Activated CD8-positive, alpha-beta memory T cell treated with anti-CD3 and anti-CD28 coated beads, Interleukin-2, amount 50 U/mL, for 4 hours (primary cell): ENCODE data around the gene ELP1.
A peak's percentile ranks its signal among the peaks of the same experiment; 100 is the strongest.
"Not testable (repeated sequence)": the region's sequence is repeated elsewhere in the genome, so short reads cannot be mapped to it uniquely, and the experiment has no call there.

Experiments used
- DNase-seq: peaks from one replicate; pipeline ENCODE4 v3.0.0-alpha.2; 2020

Gene ELP1

DNA sequence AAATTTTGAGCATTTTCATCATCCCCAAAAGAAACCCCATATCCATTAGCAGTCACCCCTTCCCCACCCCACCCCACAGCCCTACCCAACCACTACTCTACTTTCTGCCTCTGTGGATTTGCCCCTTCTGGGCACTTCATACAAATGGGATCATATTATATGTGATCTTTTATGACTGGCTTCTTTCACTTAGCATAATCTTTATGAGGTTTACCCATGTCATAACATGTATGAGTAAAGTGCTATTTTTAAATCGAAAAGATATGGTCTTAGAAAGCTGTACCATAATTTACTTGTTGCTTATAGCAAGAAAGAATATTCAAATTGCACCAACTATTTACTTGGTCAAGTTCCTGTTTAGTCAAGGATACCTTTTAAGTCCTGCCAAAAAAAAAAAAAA, 12.7 kb downstream of the ELP1 start:
- DNase-seq, result no peak

DNA sequence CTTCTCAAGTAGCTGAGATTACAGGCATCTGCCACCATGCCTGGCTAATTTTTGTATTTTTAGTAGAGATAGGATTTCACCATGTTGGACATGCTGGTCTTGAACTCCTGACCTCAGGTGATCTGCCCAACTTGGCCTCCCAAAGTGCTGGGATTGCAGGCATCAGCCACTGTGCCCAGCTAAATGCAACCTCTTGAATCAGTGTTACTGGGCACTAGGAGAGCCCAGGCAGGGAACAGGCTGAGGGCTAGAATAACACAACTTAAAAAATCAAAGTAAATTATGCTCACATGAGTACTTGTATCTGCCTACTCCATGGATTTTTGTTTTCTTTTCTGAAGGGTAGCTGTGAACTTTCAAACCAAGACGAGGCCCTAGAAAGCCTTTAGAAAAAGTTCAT, 13.5 kb downstream of the ELP1 start:
- not testable (repeated sequence) for DNase-seq

DNA sequence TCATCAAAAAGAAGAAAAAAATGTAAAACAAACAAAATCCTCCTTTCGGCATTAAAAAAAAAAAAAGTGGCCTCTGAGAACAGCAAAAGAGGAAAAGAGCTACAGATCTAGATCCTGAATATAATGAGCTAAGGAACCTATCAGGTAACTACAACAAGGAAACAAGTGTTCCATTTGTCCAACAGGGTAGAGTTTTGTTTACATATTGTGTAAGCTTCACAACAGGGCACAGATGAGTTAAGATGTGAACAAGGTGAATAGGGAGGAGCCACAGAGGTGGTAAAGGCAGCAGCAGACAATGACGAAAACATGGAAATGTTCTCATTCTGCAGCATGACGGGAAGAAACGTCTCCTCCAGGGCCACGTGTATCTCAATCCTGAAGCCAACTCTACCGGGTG, 14.4 kb downstream of the ELP1 start:
- DNase-seq, result no peak

DNA sequence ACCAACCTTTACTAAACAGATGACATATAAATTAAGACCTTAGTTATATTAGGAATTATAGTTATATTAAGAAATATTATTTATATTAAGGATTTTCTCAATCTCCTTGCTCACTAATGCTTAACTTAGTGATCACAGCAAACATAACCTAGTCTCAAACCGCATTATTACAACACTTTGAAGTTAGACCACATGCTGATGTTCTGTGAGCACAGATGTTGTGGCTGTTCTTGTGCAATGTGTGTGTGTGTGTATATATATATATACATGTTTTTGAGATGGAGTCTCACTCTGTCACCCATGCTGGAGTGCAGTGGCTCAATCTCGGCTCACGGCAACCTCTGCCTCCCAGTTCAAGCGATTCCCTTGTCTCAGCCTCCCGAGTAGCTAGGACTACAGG, 20.5 kb downstream of the ELP1 start:
- DNase-seq, result no peak

DNA sequence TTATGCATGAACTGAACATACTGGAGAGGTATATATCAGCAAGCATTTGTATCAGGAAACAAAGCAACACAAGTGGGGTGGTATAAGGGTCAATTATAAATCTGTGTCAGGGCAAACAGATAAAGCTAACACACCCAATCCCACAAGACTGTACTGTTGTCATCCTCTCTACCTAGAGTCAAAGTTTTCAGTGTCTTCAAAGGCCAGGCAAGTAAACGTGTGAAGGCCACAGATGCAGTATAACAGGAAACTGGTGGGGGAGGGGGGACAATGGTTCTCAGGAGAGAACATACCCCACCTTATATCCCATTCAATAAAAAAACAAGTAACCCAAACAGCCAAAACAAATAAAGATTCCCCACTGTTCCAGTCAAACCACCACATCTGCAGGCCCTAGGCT, 22.1 kb downstream of the ELP1 start:
- DNase-seq, result no peak

DNA sequence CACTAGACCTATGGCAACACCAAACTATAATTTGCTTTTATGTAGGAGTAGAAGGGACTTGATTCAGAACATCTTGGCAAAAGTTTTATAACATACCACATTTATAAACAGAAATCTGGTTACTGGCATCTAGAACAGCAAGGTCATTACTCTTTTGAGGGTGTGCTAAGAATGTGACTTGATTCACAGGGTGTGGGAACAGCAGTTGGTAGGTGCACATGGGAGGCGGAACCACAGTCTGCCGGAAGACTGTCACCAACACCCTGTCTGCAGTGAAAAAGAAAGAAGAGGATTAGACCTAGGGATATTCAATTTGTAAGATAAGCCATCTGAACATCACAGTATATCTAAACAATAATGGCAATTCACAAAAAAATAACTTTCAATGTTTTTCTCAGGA, 23.0 kb downstream of the ELP1 start:
- no peak for DNase-seq

DNA sequence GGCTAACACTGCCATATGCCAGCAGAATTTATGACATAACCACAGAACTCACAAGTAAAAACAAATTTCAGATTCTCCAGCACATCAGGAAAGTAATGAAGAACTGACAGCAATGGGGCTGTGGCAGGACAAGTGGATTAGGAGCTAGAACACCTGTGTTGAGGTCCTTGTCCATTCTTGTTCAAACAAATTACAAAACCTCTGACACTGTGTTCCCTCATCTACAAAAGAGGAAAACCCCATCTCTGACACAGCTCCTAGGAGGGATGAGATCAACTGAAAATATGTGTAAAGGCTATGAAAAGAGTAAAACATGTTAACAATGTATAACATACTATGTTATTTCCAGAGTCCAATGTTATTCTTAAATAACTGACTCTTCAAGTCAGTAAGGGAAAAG, 23.5 kb downstream of the ELP1 start:
- DNase-seq, result no peak

DNA sequence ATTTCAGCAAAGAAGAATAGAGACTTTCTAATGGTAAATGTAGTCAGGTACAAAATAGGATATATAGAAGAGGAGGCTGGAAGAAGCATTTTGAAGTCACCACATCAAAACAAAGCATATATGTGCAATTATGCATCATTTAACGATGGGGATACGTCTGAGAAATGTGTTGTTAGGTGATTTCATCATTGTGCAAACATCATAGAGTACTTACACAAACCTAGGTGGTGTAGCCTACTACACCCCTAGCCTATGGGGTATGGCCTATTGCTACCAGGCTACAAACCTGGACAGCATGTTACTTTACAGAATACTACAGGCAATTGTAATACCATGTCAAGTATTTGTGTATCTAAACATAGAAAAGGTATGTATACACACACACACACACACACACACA, 28.4 kb downstream of the ELP1 start:
- no peak for DNase-seq

DNA sequence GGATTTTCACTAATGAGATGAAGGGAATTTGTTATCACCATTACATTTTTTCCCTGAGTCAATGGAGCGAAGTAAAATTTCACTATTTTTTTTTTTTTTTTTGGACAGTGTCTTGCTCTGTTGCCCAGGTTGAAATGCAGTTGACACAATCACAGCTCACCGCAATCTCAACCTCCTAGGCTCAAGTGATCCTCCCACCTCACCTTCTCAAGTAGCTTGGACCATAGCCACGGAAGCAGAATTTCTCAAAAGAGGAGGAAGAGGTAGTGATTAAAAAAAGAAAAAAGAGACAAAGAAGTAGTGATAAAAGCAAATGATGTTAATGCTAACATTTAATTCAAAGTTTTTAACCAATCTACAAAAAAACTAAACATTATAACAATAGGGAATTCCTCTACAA, 29.8 kb downstream of the ELP1 start:
- DNase-seq, result no peak

DNA sequence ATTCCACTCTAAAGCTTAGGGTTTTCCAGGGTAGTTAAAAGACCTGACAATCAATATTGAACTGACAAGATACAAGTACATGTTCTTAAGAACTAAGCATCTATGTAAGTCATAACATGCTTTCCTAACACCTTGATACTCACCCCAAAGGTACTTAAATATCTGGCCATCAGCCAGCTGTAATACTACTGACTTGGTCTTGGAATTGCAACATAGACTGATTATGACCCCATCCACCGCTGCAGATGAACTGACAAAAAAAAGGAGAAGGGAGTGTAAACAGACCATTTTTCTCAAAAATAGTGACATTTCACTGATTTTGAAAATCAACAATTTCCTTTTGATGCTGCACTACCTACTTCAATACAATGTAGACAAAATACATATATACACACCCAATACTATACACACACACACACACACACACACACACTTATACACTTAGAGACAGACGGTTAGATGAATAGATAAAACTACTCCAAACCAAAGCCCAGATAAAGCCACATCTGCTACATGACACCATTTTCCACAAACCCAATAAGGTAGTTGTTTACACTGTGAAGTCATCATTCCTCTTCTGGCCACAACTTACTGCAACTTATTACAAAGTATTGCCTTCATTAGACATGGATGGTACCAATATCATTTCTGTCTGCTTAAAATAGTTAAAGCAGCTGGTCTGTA, 30.4 kb downstream of the ELP1 start:
- DNase-seq, result no peak

DNA sequence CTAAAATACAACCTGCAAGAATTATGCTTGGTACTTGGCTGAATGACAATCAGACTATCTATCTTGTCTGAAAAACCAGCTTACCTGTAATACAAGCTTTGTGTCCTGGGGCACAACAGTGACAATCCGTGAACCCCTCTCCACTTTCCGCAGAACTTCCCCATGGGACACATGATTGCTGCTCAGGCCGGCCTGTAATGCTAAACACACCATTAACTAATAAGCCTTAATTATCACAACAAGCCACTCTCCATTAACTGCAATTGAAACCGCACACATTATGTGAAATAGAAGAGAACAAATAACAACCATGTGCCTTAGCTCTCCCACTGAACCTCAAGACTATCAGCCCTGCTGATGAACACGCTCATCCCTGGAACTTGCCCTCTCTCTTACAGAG, 33.7 kb downstream of the ELP1 start:
- no peak for DNase-seq

DNA sequence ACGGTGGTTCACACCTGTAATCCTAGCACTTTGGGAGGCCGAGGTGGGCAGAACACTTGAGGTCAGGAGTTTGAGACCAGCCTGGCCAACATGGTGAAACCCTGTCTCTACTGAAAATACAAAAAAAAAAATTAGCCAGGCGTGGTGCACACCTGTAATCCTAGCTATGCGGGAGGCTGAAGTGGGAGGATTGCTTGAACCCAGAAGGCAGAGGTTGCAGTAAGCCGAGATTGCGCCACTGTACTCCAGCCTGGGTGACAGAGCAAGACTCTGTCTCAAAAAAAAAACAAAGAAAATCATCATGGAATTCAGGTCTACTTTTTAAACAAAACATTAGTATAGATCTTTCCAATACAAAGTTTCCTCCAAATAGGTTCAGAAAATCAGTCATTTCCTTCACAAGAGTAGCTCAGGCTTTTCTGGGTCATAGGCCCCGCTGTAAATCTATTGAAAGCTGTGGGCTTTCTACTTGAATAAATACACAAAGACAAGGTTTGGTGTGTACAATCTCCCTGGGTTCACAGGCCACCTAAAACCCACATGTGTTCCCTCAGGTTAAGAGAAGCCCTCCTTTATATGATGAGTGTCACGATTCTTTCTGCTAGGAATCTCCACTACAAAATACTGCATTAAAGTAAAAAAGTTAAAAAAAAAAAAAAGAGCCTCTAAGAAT, 34.8 kb downstream of the ELP1 start:
- DNase-seq, result not testable (repeated sequence)

DNA sequence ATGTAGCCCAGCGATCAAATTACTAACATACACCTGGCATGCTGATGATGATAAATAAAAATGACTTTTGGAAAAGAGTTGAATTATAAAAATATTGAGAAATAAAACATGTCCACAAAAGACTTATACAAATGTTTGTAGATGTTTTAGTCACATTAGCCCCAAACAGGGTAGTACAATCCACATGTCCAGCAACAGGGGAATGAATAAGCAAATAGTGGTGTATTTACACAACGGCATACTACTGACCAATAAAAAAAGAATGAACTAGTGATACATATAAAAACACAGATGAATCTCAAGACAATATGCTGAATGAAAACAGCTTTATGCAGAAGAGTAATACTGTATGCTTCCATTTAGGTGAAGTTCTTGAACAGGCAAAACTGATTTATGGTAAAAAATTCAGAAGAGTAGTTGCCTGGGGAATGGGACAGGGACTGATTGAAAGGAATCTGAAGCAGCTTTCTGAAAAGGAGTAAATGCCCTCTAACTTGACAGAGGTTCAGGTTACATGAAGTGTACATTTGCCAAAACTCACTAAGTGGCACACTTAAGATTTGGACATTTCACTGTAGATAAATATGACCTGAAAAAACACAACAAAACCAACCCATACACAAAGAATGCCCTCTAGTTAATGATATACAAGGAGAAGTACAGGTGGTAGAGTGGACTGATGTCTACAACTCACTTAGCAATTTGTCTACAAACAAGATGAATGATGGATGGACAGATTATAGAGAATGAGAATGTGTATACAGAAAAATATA, 36.4 kb downstream of the ELP1 start:
- DNase-seq, result no peak

DNA sequence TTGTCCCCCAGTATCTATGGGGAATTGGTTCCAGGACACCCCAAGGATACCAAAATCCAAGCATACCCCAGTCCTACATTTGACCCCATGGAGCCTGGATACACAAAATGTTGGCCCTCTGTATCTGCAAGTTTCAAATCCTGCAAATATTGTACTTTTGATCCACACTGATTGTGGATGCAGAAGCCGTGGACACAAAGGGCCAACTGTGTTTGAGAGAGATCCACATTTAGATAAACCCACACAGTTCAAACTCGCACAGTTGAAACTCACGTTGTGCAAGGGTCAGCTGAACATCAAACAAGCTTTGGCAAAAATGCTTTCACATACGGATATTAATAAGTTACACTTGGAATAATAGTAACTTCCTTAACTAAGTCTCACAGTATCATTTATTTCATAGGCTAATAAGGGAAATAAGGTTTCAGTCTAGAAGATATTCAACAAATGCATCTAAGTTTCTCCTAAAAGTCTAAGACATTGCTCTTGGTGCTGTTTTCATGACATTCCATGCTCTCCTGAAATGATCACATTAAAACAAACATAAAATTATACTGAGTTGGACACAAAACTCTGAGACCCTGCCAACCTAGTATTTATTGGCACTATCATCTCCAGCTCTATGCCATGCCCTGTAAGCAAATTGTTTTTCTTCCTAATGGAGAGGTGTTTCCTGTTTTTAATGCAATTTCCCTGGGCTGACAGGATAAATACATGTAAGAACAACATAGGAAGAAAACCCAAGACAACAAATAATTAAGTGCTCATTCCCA, 39.5 kb downstream of the ELP1 start:
- no peak for DNase-seq

DNA sequence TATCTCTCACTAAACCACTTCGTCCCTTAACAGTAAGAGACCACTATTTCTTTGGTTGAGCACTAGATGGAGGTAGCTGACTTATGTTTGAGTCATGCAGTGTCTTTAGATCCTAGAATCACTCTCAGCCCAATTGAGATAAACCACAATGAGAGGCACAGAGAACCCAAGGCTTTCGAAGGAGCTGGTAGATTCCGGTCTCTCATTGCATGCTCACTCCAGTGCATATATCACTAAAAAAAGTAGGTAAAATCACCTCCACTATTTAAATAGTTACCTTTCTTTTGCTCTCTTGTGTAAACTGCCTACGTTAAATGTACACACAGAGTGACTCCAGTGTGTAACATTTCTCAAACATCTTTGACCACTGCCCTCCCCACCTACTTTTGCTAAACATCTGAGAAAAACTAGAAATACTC, 44.3 kb downstream of the ELP1 start:
- DNase-seq, result no peak

DNA sequence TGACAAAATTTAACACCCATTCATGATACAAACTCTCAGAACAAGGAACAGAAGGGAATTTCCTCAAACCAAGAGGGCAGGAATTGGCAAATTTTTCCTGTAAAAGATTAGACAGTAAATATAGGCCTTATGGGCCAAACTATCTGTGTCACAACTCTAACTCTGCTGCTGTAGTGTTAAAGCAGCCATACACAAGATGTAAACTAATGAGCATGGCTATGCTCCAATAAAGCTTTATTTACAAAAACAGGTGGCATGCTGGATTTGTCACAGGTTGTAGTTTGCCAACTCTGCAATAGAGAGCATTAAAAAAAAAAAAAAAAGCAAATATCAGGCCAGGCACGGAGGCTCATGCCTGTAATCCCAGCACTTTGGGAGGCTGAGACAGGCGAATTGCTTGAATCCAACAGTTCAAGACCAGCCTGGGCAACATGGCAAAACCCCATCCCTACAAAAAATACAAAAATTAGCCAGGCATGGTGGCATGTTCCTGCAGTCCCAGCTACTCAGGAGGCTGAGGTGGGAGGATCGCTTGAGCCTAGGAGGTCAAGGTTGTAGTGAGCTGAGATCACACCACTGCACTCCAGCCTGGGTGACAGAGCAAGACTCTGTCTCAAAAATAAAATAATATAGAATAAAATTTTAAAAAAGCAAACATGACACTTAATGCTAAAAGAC, 47.2 kb downstream of the ELP1 start:
- DNase-seq, result not testable (repeated sequence)

DNA sequence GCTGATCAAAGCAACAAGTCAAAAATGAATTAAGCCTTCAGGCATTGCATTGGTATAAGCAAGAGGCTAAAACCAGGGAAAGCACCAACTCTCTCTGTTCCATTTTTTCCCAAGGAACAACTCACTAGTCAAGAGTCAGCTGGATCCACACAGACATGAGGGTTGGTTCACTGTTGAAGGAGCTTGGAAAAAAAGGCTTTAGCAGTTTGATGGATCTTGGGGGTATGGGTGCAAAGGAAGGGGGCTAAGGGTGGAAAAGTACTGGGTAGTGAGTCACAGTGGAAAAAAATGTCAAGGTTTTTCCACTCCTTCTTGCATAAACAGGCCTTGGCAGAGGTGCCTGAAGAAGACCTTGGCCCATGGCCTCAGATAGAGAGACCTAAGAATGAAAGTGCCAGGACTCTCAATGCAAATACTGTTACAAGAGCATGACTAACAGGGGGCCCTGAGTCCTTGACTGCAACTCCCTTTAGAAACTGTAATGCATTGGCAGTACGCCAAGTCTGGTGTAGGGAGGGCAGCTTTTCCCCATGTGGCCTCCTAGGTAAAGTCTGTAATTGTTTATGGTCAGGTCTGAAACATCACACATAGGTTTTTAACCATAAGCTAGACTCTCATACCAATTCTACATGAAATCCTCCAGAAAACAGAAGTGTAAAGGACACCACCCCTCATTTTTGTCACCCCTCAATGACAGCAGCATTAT, 48.1 kb downstream of the ELP1 start:
- DNase-seq, result peak; percentile 24

DNA sequence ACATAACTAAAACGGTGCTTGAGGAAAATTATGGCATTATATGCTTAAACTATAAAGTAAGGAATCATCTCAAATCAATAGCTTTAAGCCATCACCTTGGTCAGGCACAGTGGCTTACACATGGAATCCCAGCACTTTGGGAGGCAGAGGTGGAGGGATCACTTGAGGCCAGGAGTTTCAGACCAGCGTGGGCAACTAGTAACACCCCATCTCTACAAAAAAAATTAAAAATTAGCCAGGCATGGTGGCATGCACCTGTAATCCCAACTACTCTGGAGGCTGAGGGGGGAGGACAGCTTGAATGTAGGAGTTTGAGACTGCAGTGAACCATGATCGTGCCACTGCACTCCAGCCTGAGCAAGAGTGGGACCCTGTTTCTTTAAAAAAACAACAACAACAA, 49.2 kb downstream of the ELP1 start:
- no peak for DNase-seq

DNA sequence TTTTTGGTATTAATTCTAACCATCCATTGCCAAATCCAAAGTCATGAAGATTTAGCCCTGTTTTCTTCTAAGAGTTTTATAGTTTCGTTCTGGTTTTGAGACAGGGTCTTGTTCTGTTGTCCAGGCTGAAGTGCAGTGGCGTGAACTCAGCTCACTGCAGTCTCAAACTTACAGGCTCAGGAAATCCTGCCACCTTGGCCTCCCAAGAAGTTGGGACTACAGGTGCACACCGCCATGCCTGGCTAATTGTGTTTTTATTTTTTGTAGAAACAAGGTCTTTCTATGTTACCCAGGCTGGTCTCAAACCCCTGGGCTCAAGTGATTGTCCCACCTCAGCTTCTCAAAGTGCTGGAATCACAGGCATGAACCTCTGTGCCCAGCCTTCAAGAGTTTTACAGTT, 50.8 kb downstream of the ELP1 start:
- no peak for DNase-seq

DNA sequence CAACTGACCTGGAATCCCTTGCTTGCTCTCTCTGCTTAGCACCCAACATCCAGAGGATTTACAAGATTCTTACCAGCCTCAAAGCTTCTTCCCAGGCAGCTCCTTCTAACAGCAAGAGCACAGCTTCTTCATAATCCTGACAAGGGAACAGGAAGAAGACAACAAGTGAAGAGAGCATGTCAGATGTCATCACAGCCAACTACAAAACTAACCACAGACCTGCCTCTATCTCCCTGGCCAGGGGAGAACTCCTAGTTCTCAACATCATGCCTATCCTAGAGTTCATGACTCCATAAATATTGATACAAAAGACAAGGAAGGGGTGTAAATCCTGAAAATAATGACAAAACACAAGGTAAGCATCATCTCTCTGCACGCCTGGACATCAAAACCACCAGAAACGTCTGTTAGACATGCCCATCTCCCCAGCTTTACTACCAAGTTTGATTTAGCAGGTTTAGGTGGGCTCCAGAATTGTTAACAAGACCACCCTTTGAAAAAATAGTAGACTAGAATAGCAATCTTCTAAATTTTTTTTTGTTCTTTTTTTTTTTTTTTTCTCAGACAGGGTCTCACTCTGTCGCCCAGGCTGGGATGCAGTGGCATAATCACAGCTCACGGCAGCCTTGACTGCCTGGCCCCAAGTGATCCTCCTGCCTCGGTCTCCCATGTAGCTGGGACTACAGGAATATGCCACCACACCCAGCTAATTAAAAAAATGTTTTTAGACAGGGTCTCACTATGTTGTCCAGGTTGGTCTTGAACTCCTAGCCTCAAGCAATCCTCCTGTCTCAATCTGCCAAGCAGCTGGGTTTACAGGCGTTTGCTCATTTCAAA, 51.7 kb downstream of the ELP1 start:
- no peak for DNase-seq

DNA sequence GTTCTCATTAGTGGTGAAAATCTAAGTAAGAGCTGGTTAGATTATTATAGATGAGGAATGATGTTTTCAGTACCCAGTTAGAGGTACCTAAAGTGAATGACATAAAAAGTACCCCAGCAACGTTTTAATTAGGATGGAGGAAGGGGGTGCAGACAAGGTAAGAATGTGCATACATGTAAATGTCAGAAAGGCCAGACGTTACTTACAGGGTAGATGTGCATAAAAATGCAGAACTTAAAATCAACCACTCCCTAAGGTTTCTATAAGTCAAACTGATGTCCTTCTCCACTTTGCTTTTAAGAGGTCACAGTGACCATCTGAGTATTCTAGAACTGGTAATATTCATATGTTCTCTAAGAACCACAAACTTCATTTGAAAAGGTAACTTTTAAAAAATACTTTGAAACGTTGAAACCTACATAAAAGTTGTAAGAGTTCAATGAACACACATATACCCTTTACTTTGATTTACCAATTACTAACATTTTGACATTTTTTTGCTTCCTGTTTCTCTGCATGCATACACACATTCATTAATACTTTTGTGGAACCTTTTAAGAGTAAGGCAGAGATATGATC, 53.1 kb downstream of the ELP1 start:
- no peak for DNase-seq
